GM21717 (cell line): ENCODE results near the gene GSE1.

Experiments used
- ATAC-seq: cut with Tn5 transposase; IDR thresholded peaks from one replicate; pipeline ENCODE4 v1.9.1; 2021; ENCODE audit warnings: mild to moderate bottlenecking, moderate library complexity; ENCODE audit not compliant: unreplicated experiment

Gene GSE1

GRCh38 chr16:85631802-85632393 lies 18.8 kb downstream of the GSE1 start:
- ATAC-seq = no peak

GRCh38 chr16:85632709-85633437 lies 19.8 kb downstream of the GSE1 start:
- no peak for ATAC-seq

- no peak for ATAC-seq
Observed at GRCh38 chr16:85633438-85633743, 20.3 kb downstream of the GSE1 start.

GRCh38 chr16:85633888-85634287 lies 20.8 kb downstream of the GSE1 start:
- ATAC-seq = no peak

- ATAC-seq = no peak
Observed at GRCh38 chr16:85634747-85635544, 21.8 kb downstream of the GSE1 start.

GRCh38 chr16:85635545-85636140 lies 22.5 kb downstream of the GSE1 start:
- ATAC-seq = no peak

- ATAC-seq = no peak
Observed at GRCh38 chr16:85636234-85636812, 23.2 kb downstream of the GSE1 start.

- ATAC-seq = no peak
Observed at GRCh38 chr16:85637061-85637807, 24.1 kb downstream of the GSE1 start.

- no peak for ATAC-seq
Observed at GRCh38 chr16:85637808-85638647, 24.9 kb downstream of the GSE1 start.

GRCh38 chr16:85638695-85639409 lies 25.7 kb downstream of the GSE1 start:
- ATAC-seq = no peak

- no peak for ATAC-seq
Observed at GRCh38 chr16:85639529-85640253, 26.6 kb downstream of the GSE1 start.

- no peak for ATAC-seq
Observed at GRCh38 chr16:85640254-85640558, 27.1 kb downstream of the GSE1 start.

- ATAC-seq = no peak
Observed at GRCh38 chr16:85640585-85640984, 27.5 kb downstream of the GSE1 start.

- no peak for ATAC-seq
Observed at GRCh38 chr16:85641305-85641704, 28.2 kb downstream of the GSE1 start.

- no peak for ATAC-seq
Observed at GRCh38 chr16:85641776-85642176, 28.7 kb downstream of the GSE1 start.

GRCh38 chr16:85642762-85643358 lies 29.7 kb downstream of the GSE1 start:
- ATAC-seq = no peak

- ATAC-seq = no peak
Observed at GRCh38 chr16:85643631-85644030, 30.5 kb downstream of the GSE1 start.

GRCh38 chr16:85644093-85644712 lies 31.1 kb downstream of the GSE1 start:
- no peak for ATAC-seq
